Measurements from ENCODE around the gene FBXO34. TPM values are rescaled to one million over a fixed set of nuclear protein-coding genes. Genes with fewer than 3 reads are reported as not detected.

FBXO34 gene
- total RNA-seq, 1 donor = 19.7 TPM

DNA sequence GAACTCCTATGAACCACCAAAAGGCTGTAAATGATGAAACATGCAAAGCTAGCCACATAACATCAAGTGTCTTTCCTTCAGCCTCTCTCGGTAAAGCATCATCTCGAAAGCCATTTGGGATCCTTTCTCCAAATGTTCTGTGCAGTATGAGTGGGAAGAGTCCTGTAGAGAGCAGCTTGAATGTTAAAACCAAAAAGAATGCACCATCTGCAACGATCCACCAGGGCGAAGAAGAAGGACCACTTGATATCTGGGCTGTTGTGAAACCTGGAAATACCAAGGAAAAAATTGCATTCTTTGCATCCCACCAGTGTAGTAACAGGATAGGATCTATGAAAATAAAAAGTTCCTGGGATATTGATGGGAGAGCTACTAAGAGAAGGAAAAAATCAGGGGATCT is 79.2 kb downstream of the FBXO34 start:
- H3K4me3 ChIP-seq (ENCODE audit: low read depth, low read length) = no peak overlapping the region
- TF ChIP-seq CTCF (IDR thresholded peaks at IDR 0.05; ENCODE audit: insufficient read depth, low read length) = no peak
- no peak for DNase-seq (ENCODE audit: low read depth)

GRCh38 chr14:55351111-55351510 is 79.9 kb downstream of the FBXO34 start:
- no peak for TF ChIP-seq CTCF (IDR thresholded peaks at IDR 0.05; ENCODE audit: insufficient read depth, low read length)
- no peak for DNase-seq (ENCODE audit: low read depth)
- H3K4me3 ChIP-seq (ENCODE audit: low read depth, low read length) = no peak overlapping the region

DNA sequence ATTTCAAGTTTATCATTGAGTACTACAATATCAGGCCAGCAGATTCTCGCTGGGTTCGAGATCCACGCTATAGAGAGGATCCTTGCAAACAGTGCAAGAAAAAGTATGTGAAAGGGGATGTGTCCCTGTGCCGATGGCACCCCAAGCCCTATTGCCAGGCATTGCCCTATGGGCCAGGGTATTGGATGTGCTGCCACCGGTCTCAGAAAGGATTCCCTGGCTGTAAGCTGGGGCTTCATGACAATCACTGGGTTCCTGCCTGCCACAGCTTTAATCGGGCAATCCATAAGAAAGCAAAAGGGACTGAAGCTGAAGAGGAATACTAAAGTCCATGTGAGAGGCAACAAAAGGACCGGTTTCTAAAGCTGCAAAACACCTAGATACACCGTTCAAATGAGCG is 81.0 kb downstream of the FBXO34 start:
- no peak for DNase-seq (ENCODE audit: low read depth)
- no peak for TF ChIP-seq CTCF (IDR thresholded peaks at IDR 0.05; ENCODE audit: insufficient read depth, low read length)
- H3K4me3 ChIP-seq (ENCODE audit: low read depth, low read length) = no peak overlapping the region

GRCh38 chr14:55353686-55354467 is 82.7 kb downstream of the FBXO34 start:
- no peak overlapping the region for H3K4me3 ChIP-seq (ENCODE audit: low read depth, low read length)
- no peak for DNase-seq (ENCODE audit: low read depth)
- no peak for TF ChIP-seq CTCF (IDR thresholded peaks at IDR 0.05; ENCODE audit: insufficient read depth, low read length)

DNA sequence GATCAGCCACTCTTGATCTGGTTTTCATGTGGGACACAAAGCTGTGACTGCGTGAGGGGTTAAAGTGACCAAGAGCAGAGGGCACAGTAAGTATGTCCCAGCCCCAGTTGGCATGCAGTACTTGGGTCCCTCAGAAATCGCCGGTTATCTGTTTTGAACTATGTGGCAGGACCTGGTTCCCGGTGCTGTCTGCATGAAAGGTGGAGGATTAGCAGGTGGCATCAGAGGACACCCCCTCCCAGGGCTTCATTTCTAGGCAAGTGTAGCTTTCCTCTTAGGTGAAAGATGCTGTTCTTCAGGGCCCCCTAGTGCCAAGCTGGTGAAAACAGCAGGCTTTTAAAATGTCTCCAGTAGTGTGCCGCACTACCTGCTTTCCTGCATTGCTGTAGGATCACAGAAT is 83.3 kb downstream of the FBXO34 start:
- no peak overlapping the region for H3K4me3 ChIP-seq (ENCODE audit: low read depth, low read length)
- peak; percentile 61 for DNase-seq (ENCODE audit: low read depth)
- peak; percentile 79 for TF ChIP-seq CTCF (IDR thresholded peaks at IDR 0.05; ENCODE audit: insufficient read depth, low read length)

DNA sequence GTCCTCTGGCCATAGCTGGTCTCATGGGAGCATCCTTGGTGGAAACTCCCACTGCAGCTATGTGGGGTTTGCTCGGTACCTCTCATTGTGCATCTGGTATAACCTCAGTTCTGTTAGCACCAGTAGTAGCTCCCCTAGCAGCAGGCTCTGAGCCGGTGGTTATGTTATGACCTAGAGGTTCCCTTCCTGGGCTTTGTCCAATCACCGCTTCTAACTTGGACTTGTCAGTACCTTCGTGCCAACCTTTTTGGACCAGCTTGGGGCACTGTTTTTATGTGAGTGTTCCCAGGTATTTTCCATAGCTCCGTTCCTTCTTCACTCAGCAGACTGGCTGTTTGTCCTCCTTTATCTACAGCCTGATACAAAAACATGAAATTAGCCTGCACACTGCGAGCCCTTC is 84.7 kb downstream of the FBXO34 start:
- no peak for TF ChIP-seq CTCF (IDR thresholded peaks at IDR 0.05; ENCODE audit: insufficient read depth, low read length)
- DNase-seq (ENCODE audit: low read depth) = no peak
- H3K4me3 ChIP-seq (ENCODE audit: low read depth, low read length) = no peak overlapping the region

- TF ChIP-seq CTCF (IDR thresholded peaks at IDR 0.05; ENCODE audit: insufficient read depth, low read length) = no peak
- H3K4me3 ChIP-seq (ENCODE audit: low read depth, low read length) = no peak overlapping the region
These were observed 85.7 kb downstream of the FBXO34 start for GRCh38 chr14:55356913-55357312.

More at GRCh38 chr14:55356913-55357312, 85.7 kb downstream of the FBXO34 start:
- DNase-seq (ENCODE audit: low read depth) = no peak

Measured in fibroblast of the aortic adventitia (primary cell).